ENCODE data around the gene GLOD5. TPM values are rescaled to one million over a fixed set of nuclear protein-coding genes. Genes with fewer than 3 reads are reported as not detected.

Gene GLOD5
- total RNA-seq, 1 donor from 2014 or later = not detected

GRCh38 chrX:48791063-48791820 is 29.7 kb downstream of the GLOD5 start:
- Mint-ChIP-seq H3K36me3 (ENCODE audit: insufficient read depth) (no peaks in the 10 kb centered on the region), H3K4me3 (ENCODE audit: low read depth) (no peak overlapping the region), H3K27ac (no peak overlapping the region), H3K4me1 (ENCODE audit: low read depth) (peaks cover 3% of the 10 kb centered on the region), H3K9me3 (ENCODE audit: low read depth) (peaks cover 9% of the 10 kb centered on the region), H3K27me3 (peaks cover 16% of the 10 kb centered on the region)
- no peak for TF ChIP-seq CTCF (IDR thresholded peaks at IDR 0.05; ENCODE audit: unreplicated experiment)
- no peak for DNase-seq (ENCODE audit: low spot score, unreplicated experiment)

- no peak for DNase-seq (ENCODE audit: low spot score, unreplicated experiment)
- Mint-ChIP-seq H3K9me3 (ENCODE audit: low read depth) (peaks cover 6% of the 10 kb centered on the region), H3K27ac (no peak overlapping the region), H3K4me1 (ENCODE audit: low read depth) (peaks cover 3% of the 10 kb centered on the region), H3K4me3 (ENCODE audit: low read depth) (no peak overlapping the region), H3K36me3 (ENCODE audit: insufficient read depth) (no peaks in the 10 kb centered on the region), H3K27me3 (peaks cover 11% of the 10 kb centered on the region)
- no peak for TF ChIP-seq CTCF (IDR thresholded peaks at IDR 0.05; ENCODE audit: unreplicated experiment)
These were observed 30.7 kb downstream of the GLOD5 start for GRCh38 chrX:48792219-48792618.

- H3K4me3 Mint-ChIP-seq (ENCODE audit: low read depth) = no peak overlapping the region
- H3K4me1 Mint-ChIP-seq (ENCODE audit: low read depth) = peaks cover 3% of the 10 kb centered on the region
- H3K9me3 Mint-ChIP-seq (ENCODE audit: low read depth) = peaks cover 3% of the 10 kb centered on the region
- no peak for DNase-seq (ENCODE audit: low spot score, unreplicated experiment)
- no peak for TF ChIP-seq CTCF (IDR thresholded peaks at IDR 0.05; ENCODE audit: unreplicated experiment)
- H3K27ac Mint-ChIP-seq = no peak overlapping the region
- no peaks in the 10 kb centered on the region for H3K27me3 Mint-ChIP-seq
- H3K36me3 Mint-ChIP-seq (ENCODE audit: insufficient read depth) = no peaks in the 10 kb centered on the region
These were observed 32.4 kb downstream of the GLOD5 start for GRCh38 chrX:48793935-48794334.

DNA sequence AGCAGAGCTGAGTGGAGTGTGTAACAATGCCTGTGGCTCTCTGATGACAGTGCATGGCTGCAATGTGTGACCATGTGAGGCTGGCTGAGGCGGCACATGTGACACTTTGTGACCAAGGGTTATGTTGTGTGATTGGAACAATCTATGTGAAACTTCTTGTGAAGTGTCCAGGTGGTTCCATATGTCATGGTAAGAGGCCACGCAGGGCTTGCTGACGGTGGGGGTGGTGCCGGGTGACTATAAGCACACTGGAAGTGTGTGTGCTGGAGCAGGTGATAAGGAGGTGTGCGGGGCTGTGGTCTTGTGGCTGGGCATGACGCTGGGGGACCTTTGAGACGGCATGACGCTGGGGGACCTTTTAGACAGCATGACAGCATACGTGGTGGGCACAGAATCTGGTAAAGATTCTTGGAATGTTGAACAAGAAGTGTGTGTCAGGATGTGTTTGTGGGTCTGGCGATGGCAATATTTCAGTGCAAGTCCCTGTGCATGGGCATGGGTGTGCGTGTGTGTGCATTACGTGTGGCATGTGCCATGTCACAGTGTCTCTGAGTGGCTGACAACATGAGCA is 32.9 kb downstream of the GLOD5 start:
- Mint-ChIP-seq H3K4me1 (ENCODE audit: low read depth) (peaks cover 3% of the 10 kb centered on the region), H3K9me3 (ENCODE audit: low read depth) (peaks cover 3% of the 10 kb centered on the region), H3K27ac (peak overlapping the region; percentile 31), H3K4me3 (ENCODE audit: low read depth) (no peak overlapping the region), H3K36me3 (ENCODE audit: insufficient read depth) (no peaks in the 10 kb centered on the region), H3K27me3 (no peaks in the 10 kb centered on the region)
- no peak for DNase-seq (ENCODE audit: low spot score, unreplicated experiment)
- no peak for TF ChIP-seq CTCF (IDR thresholded peaks at IDR 0.05; ENCODE audit: unreplicated experiment)

DNA sequence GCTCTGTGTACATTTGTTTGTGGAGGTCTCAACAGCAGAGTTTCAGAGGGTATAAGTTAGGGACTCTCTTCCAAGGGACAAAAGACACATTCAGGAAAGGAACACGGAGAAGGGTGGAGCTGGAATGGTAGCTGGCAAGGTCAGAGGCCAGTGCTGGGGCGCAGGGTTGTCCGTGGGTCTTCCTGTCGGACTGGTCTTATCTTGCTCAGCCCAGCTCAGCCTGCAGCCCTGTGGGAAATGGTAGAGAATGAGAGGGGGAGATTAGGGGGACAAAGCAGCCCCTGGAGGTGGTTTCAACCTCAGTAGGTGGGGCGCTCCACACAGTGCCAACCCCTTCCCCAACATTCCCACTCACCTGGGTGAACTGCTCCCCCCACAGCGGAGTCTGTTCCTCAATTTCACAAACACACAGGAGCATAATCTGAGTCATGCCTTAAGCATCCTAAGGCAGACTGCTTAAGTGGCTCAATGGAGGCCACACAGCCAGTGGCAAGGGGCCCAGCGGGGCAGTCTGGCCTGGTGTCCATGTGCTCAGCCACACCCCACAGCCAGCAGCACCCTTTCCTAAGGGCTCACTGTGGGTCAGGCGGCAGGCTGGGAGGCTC is 33.5 kb downstream of the GLOD5 start:
- TF ChIP-seq CTCF (IDR thresholded peaks at IDR 0.05; ENCODE audit: unreplicated experiment) = no peak
- DNase-seq (ENCODE audit: low spot score, unreplicated experiment) = no peak
- Mint-ChIP-seq H3K4me1 (ENCODE audit: low read depth) (peaks cover 3% of the 10 kb centered on the region), H3K27ac (no peak overlapping the region), H3K27me3 (no peaks in the 10 kb centered on the region), H3K9me3 (ENCODE audit: low read depth) (peaks cover 3% of the 10 kb centered on the region), H3K36me3 (ENCODE audit: insufficient read depth) (no peaks in the 10 kb centered on the region), H3K4me3 (ENCODE audit: low read depth) (no peak overlapping the region)

Measured in progenitor cell of endocrine pancreas (in vitro differentiated cells).